CD1c-positive myeloid dendritic cell (primary cell): ENCODE measurements around the gene DVL2.
A peak's percentile ranks its signal among the peaks of the same experiment; 100 is the strongest.

Source experiments
- DNase-seq: peaks from one replicate; pipeline ENCODE4 v3.0.0-alpha.2; 2016; ENCODE audit errors: extremely low spot score

DVL2 gene

GRCh38 chr17:7238420-7239090 lies 4.2 kb upstream of the DVL2 start:
- no peak for DNase-seq

- DNase-seq: peak; percentile 71
Observed at GRCh38 chr17:7237761-7238419, 3.6 kb upstream of the DVL2 start.

- DNase-seq: no peak
Observed at GRCh38 chr17:7237266-7237760, 3.0 kb upstream of the DVL2 start.

DNA sequence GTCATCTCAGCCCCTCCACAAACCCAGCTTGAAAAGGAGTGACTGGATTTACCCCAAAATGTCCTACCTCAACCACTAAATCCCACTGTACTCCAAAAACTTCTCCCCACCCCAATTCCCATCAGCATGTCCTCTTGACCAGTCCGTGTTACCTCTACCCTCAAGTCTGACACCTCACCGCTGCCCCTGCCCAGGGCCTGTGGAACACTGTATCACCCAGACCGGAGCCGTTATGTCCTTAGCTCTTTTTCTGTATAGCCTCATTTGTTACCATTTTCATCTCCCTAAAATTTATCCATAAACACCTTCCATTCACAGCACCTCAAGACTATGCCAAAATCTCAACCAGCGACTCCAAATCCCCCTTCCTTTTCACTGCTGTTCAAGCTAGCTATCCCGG lies 2.5 kb upstream of the DVL2 start:
- DNase-seq: no peak

DNA sequence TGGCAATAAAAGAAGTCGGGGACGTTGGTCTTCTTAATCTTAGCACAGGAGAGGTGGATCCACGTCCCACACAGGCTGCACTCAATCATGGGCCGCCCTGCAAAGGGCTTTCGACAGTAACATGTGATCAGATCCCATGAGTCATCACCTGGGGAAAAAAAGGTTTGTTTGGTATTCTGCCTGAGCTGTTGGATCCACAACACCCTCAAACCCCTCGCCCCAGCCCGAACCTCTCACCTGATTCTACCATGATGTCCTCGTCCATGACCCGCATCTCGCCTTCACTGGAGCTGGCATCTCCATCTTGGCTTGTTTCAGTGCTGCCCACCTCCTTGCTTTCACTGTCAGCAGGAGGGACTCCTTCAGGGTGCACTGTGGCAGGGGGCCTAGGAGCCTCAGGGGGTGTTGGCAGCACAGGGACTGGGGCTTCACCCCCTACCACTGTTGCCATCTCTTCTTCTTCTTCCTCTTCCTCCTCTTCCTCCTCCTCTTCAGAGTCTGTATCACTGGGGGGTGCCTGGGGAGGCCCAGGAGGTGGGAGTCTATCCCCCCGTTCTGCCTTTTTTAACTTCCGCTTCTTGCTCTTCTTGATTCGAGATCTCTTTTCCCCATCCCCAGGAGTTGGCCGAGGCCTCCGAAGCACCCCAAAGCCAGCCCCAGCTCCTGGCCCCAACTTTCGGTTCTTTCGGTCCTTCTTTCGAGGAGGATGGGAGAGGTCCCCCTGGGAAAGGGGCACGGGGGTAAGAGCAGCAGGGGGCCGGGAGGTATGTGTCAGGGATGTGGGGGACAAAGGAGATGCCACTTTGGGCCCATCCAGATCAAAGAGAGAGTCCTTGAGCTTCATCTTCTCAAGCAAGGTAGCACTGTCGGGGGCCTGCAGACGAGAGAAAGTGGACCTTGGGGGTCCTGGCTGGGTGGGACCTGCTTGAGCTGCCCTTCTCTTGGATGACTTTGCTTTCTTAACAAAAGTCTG lies 1.7 kb upstream of the DVL2 start:
- DNase-seq: peak; percentile 44

DNA sequence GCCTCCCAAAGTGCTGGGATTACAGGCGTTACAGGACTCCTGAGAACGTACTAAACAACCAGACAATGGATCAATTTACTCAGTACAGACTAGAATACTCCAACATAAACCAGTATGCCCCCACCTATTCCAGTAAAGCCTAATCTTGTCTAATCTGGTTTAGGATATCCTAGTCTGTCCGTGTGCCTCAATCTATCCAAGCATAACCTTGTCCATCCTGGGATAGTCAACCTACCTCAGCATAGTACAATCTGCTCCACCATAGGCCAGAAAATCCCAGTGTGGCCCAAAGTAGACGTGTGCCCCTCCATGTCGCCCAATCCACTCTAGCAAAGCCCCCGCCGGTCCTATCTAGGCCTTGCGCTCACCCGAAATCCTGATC lies 625 bp downstream of the DVL2 start:
- peak; percentile 17 for DNase-seq

DNA sequence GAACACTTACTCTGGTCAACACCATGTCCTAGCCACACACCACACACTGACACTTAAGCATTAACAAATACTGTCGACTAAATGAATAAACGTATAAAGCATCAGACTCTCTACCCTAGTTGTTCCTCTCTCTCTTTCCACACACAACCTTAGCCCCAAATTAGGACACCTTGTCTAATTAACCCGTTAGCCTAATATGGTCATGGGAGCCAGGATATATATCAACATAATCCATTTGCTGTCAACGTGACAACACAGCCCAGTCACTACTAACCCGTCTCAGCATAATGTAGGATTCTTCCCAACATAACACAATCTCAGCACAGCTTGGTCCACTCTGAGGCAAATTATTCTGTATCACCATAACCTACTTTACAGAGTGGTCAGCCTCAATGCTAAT lies 2.2 kb downstream of the DVL2 start:
- no peak for DNase-seq

DNA sequence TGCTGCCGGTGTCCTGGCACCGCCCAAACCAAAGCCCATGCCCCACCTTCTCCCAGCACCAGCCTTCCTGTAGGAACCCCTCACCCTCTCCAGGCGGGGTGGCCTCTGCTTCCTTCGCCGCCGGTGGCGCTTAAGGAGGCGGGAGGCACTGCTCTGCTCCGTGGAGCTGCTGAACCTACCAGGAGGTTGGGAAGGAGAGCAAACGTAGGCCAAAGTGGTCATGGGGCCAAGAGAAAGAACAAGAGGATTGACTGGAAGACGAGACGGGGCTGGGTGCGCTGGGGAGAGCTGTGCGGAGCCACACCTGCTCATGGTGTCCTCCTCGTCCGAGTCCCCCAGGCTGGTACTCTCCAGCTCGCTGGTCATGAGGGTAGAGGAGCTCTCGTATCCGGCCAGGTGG lies 4.8 kb downstream of the DVL2 start:
- DNase-seq: no peak

DNA sequence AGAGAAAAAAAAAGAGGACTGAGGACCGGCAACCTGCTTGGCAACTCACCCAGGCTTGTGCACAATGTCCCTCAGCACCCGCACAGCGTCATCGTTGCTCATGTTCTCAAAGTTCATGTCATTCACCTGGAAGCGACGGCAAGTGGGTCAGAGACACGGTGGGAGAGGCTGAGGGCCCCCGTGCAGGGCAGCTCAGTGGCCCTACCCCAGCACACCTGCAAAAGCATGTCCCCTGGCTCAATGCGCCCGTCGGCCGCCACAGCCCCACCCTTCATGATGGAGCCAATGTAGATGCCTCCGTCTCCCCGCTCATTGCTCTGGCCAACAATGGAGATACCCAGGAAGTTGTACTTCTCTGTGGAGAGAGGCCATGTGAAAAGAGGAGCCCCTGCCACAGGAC lies 5.4 kb downstream of the DVL2 start:
- no peak for DNase-seq

GRCh38 chr17:7226721-7227710 lies 7.3 kb downstream of the DVL2 start:
- DNase-seq: no peak

DNA sequence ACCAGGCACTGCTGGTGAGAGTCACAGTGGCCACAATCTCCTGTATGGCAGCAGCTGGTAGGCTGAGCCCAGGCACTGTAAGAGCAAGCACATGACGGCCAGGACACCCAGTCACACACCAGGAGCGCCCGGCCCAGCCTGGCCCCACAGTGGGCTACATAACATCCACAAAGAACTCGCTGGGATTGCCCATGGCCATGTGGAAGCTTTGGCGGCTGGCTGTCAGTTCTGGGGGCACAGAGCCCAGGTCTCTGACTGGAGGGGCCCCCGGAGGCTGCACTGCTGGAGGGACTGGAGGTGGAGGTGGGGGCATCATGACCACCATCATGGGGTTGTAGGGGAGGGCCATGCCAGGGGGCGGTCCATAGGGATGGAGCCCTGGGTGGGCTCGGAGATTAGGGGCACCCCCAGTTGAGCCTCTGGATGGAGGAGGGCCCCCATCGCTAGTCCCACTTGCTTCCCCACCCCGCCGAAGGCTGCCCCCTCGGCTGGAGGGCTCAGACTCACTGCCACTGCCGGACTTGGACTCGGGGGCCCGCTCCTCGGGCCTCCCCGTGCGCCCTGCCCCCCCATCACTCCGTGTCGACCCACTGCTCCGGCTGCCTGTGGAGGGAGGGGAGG lies 8.5 kb downstream of the DVL2 start:
- no peak for DNase-seq

DNA sequence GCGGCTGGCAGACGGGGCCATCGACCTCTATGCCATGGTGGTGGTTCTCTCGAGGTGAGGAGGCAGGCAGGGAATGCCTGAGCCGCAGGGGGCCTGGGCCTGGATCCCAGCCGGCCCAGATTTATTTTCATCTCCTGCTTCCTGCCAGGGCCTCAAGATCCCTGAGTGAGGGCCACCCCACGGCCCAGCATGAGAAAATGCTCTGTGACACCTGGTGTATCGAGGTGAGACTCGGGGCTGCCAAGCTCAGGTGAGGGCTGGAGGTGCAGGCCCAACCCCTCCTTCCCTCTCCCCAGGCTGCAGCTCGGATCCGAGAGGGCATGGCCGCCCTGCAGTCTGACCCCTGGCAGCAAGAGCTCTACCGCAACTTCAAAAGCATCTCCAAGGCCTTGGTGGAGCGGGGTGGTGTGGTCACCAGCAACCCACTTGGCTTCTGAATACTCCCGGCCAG lies 9.6 kb downstream of the DVL2 start:
- no peak for DNase-seq

DNA sequence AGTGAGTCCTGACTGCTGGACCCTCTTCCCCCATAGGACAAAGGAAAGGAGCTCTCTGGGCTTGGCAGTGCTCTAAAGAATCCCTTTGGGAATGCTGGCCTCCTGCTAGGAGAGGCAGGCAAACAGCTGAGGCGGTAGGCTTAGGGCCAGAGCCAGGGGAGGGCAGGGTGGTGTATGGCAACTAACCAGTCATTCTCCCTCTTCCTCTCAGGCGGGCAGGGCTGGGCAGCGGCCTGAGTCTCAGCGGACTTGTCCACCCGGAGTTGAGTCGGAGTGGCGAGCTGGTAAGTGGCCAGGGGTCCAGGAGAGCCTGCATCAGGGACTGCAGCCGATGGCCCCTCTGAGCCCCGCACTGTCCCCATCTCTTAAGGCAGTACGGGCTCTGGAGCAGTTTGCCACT lies 10.2 kb downstream of the DVL2 start:
- no peak for DNase-seq

- DNase-seq: no peak
Observed at GRCh38 chr17:7223375-7223774, 10.9 kb downstream of the DVL2 start.

DNA sequence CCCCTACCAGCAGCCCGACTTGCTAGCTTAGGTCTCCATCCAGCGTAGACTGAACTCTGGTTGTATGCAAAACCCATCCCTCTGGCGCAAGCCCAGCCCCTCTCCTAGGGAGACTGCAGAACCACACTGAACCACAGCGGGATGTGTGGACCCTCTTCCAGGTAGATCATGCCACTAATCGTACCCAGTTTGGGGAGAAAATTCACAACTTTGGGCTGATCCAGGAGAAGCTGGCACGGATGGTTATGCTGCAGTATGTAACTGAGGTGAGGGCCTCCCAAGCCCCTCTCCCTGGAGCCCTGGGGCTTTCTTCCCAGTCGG lies 11.4 kb downstream of the DVL2 start:
- no peak for DNase-seq

DNA sequence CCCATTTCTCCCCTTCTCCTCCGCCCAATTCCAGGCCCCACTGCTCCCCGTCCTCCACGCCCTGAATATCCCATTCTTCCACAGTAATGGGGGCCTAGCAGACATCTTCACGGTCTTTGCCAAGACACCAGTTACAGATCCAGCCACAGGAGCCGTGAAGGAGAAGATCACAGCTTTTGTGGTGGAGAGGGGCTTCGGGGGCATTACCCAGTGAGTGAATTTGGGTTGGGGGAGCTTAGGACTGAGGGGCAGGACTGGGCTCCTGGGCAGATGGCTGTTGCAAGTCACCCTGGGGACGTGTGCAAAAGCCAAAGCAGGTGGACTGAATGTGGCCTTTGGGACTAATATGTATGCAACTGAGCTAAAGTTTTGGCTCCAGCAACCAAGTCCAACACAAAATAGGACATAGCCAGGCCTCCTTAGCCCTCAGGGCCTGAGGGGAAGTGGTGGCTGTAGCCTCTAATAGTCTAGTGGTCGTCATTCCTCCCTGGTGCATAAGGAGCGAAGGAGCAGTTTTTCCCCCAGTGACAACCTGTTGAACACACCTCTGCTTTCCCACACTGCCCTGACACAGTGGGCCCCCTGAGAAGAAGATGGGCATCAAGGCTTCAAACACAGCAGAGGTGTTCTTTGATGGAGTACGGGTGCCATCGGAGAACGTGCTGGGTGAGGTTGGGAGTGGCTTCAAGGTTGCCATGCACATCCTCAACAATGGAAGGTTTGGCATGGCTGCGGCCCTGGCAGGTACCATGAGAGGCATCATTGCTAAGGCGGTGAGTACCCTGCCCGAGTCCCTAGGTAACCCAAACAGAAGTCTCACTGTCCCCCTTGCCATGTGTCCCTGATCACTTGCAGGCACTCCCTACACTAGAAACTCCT lies 12.0 kb downstream of the DVL2 start:
- DNase-seq: no peak

DNA sequence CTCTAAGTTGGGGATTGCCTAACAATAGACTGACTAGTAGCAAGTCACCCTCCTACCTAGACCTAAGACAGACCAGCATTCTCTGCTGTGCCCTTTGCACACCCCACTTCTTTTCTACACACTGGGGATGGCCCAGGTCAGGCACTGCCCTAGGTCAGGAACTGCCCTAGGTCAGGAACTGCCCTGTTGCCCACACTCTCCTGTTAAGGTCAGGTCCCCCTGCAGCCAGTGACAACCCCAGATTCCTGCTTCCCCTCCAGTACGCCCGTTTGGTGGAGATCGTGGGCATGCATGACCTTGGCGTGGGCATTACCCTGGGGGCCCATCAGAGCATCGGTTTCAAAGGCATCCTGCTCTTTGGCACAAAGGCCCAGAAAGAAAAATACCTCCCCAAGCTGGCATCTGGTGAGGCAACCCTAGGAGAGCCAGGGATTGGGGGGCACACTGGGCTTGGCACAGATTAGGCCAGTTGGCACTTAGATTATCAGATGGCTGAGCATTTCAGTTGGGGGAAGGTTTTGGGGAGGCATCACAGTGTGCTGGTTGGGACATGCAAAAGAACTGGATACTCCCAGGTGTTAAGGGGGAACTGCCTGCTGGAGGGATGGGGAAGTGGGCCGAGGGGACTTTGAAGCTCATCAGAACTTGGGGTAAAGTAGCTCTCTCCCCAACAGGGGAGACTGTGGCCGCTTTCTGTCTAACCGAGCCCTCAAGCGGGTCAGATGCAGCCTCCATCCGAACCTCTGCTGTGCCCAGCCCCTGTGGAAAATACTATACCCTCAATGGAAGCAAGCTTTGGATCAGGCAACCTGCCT lies 12.8 kb downstream of the DVL2 start:
- DNase-seq: no peak

DNA sequence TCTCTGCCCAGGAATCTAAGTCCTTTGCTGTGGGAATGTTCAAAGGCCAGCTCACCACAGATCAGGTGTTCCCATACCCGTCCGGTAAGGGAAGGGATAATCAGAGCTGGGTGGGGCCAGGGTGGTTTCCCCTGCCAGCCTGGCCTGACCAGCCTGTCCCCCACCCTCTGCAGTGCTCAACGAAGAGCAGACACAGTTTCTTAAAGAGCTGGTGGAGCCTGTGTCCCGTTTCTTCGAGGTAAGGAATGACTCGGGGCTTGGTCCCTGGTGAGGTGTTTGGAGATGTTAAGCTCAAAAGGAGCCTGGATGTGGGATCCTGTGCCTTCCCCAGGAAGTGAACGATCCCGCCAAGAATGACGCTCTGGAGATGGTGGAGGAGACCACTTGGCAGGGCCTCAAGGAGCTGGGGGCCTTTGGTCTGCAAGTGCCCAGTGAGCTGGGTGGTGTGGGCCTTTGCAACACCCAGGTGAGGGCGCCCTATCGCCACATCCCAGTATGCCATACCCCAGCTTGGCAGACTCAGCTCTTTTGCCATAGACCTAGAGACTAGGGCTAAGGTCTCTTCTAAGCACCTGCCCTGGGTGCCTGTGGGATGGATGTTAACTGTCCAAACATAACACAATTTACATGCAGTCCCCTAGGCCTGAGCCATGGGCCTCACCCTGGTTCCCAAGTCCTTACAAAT lies 13.6 kb downstream of the DVL2 start:
- DNase-seq: peak; percentile 54
